Fibroblast of lung (primary cell): ENCODE results near the gene TSSK2. TPM values are rescaled to one million over a fixed set of nuclear protein-coding genes. Genes with fewer than 3 reads are reported as not detected.

ENCODE experiments used
- DNase-seq, 2 donors: peaks; one replicate each; pipeline versions ENCODE4 v3.0.0 to v3.0.0-alpha.2; 2010; ENCODE audit warnings: low read depth in 2 of 2
- H2AFZ ChIP-seq: 2 replicates; pipeline ENCODE4 v1.5.1; 2012; ENCODE audit warnings: low read length, control low read depth, inconsistent platforms
- H3K27ac ChIP-seq: 2 replicates; pipeline ENCODE4 v1.5.1; 2011; ENCODE audit warnings: low read length, control low read depth; ENCODE audit not compliant: insufficient read depth
- H3K27me3 ChIP-seq: 2 replicates; pipeline ENCODE4 v1.5.1; 2011; ENCODE audit warnings: mild to moderate bottlenecking, low read length; ENCODE audit not compliant: control insufficient read depth, insufficient read depth
- H3K36me3 ChIP-seq: 2 replicates; pipeline ENCODE4 v1.5.1; 2011; ENCODE audit warnings: low read length; ENCODE audit not compliant: control insufficient read depth, insufficient read depth
- H3K4me1 ChIP-seq: 2 replicates; pipeline ENCODE4 v1.5.1; 2011; ENCODE audit warnings: low read length; ENCODE audit not compliant: control insufficient read depth, insufficient read depth; ENCODE audit errors: extremely low read depth
- H3K4me2 ChIP-seq: 2 replicates; pipeline ENCODE4 v1.5.1; 2011; ENCODE audit warnings: low read length, control low read depth; ENCODE audit not compliant: insufficient read depth; ENCODE audit errors: extremely low read depth
- H3K4me3 ChIP-seq, 4 experiments: fragments of 200-600 bp in 1 of 4; sonication (generic) in 1 of 4; replicated peaks in 1 of 4; 2 replicates each; pipeline ENCODE4 v1.5.1; 2011 to 2016; ENCODE audit warnings: low read length in 4 of 4, low read depth in 3 of 4, mild to moderate bottlenecking in 3 of 4, control low read depth in 2 of 4, inconsistent platforms in 1 of 4, mixed read lengths in 1 of 4; ENCODE audit not compliant: insufficient read depth in 1 of 4; ENCODE audit errors: control extremely low read depth in 1 of 4
- H3K79me2 ChIP-seq: 2 replicates; pipeline ENCODE4 v1.5.1; 2012; ENCODE audit warnings: mild to moderate bottlenecking, low read length, inconsistent platforms; ENCODE audit not compliant: control insufficient read depth, insufficient read depth
- H3K9ac ChIP-seq: 2 replicates; pipeline ENCODE4 v1.5.1; 2011; ENCODE audit warnings: mild to moderate bottlenecking, low read length, control low read depth; ENCODE audit not compliant: insufficient read depth
- H3K9me3 ChIP-seq: 2 replicates; pipeline ENCODE4 v1.5.1; 2012; ENCODE audit warnings: low read depth, low read length; ENCODE audit not compliant: control insufficient read depth, insufficient read depth
- H4K20me1 ChIP-seq: 2 replicates; pipeline ENCODE4 v1.5.1; 2011; ENCODE audit warnings: low read length; ENCODE audit not compliant: control insufficient read depth, insufficient read depth; ENCODE audit errors: extremely low read depth
- EZH2 ChIP-seq: IDR thresholded peaks from 2 replicates; pipeline ENCODE4 v1.5.1; 2012; ENCODE audit warnings: low read length, control low read depth, mild to moderate bottlenecking; ENCODE audit errors: missing control alignments
- polyA plus RNA-seq, 2 donors: library from polyadenylated mRNA; depleted of rRNA in 1 of 2; stranded (reverse) in 1 of 2; unstranded in 1 of 2; fragments of >200 nt; gene quantifications; 2 replicates each; pipeline ENCODE4 v1.2.1, GENCODE V29; 2011 to 2012; ENCODE audit warnings: missing spikeins in 1 of 2
- total RNA-seq: library from RNA; depleted of rRNA; stranded (reverse); fragments of >200 nt; gene quantifications from 2 replicates; pipeline ENCODE4 v1.2.1, GENCODE V29; 2014
- TF ChIP-seq, protein P1 (sequence below), 2 donors: IDR thresholded peaks in 1 of 2; conservative IDR thresholded peaks in 1 of 2; 1 replicate in 1 of 2; 2 replicates in 1 of 2; pipeline ENCODE4 v1.5.1; 2011 to 2012; ENCODE audit warnings: low read length in 2 of 2, control low read depth in 1 of 2, inconsistent platforms in 1 of 2, low read depth in 1 of 2, mild to moderate bottlenecking in 1 of 2

The TSSK2 gene
- total and polyA plus RNA-seq, 2 donors (not counting 1 experiment from before 2014, with no cell fraction given): not detected

DNA sequence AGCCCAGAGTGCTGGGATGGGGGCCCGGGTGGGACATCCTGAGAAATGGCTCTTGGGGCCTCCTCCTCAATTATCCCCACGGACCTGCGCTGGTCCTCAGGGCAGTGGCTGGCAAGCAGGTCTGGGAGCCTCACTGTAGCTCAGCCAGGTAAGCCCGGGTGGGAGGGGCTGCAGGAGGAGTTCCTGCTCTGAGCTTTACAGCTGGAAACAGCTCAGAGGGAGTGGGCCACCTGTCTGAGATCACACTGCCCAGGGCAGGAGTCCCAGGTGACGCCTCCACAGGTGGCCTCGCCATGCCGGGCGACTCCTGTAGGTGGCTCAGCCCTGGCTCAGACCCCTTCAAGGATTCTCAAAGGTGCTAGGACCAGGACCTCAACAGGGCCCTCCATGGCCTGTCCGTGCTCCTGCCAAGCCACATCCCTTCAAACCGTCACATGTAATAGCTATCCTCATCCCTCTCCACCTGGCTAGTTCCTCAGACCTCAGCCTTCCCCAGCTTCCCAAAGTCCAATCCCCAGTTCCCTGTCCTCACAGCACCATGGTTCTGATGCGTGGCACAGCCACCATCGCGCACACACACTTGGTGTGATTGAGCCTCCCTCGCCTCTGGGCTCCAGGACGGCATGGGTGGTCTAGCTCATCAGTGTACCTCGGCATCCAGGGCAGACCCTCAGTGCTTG is 3.6 kb upstream of the TSSK2 start:
- no peak for DNase-seq
- no peak overlapping the region for H3K4me3 ChIP-seq
- H3K4me1 ChIP-seq: no peaks in the 10 kb centered on the region
- H3K4me2 ChIP-seq: no peak overlapping the region
- H3K27ac ChIP-seq: no peak overlapping the region
- H4K20me1 ChIP-seq: no peaks in the 10 kb centered on the region
- H3K9ac ChIP-seq: no peak overlapping the region
- no peaks in the 10 kb centered on the region for H3K36me3 ChIP-seq
- TF ChIP-seq, protein P1, sequence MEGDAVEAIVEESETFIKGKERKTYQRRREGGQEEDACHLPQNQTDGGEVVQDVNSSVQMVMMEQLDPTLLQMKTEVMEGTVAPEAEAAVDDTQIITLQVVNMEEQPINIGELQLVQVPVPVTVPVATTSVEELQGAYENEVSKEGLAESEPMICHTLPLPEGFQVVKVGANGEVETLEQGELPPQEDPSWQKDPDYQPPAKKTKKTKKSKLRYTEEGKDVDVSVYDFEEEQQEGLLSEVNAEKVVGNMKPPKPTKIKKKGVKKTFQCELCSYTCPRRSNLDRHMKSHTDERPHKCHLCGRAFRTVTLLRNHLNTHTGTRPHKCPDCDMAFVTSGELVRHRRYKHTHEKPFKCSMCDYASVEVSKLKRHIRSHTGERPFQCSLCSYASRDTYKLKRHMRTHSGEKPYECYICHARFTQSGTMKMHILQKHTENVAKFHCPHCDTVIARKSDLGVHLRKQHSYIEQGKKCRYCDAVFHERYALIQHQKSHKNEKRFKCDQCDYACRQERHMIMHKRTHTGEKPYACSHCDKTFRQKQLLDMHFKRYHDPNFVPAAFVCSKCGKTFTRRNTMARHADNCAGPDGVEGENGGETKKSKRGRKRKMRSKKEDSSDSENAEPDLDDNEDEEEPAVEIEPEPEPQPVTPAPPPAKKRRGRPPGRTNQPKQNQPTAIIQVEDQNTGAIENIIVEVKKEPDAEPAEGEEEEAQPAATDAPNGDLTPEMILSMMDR (conservative IDR thresholded peaks at IDR 0.05 in 1 of 2, IDR thresholded peaks at IDR 0.05 in 1 of 2; ENCODE audit: low read depth in 1 of 2, low read length in 2 of 2): no peak
- TF ChIP-seq EZH2: no peak
- no peak overlapping the region for H2AFZ ChIP-seq
- H3K9me3 ChIP-seq: no peaks in the 10 kb centered on the region
- no peaks in the 10 kb centered on the region for H3K27me3 ChIP-seq
- H3K79me2 ChIP-seq: no peaks in the 10 kb centered on the region

DNA sequence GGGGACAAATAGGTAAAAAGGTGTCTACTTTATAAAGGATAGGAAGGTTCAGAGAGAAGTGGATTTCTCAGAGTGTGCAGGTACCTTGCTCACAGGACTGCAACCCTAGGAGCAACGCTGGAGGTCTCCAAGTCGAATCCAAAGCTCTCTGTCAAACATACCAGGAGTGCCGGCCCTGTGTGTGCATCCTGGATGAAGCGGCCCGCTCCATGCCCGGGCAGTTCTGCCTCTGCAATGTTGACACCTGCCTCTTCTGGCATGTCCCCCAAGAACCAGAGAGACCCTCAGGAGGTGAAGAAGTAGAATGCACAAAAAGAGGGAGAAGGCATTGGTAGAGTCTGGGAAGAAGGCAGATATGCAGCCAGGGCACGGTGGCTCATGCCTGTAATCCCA is 3.1 kb upstream of the TSSK2 start:
- H2AFZ ChIP-seq: no peak overlapping the region
- no peaks in the 10 kb centered on the region for H3K79me2 ChIP-seq
- no peak overlapping the region for H3K4me3 ChIP-seq
- no peaks in the 10 kb centered on the region for H3K36me3 ChIP-seq
- H3K9me3 ChIP-seq: no peaks in the 10 kb centered on the region
- H3K9ac ChIP-seq: no peak overlapping the region
- DNase-seq: no peak
- H3K4me2 ChIP-seq: no peak overlapping the region
- no peaks in the 10 kb centered on the region for H3K4me1 ChIP-seq
- TF ChIP-seq EZH2: no peak
- TF ChIP-seq, protein P1 (conservative IDR thresholded peaks at IDR 0.05 in 1 of 2, IDR thresholded peaks at IDR 0.05 in 1 of 2; ENCODE audit: low read depth in 1 of 2, low read length in 2 of 2): no peak
- no peak overlapping the region for H3K27ac ChIP-seq
- no peaks in the 10 kb centered on the region for H3K27me3 ChIP-seq
- no peaks in the 10 kb centered on the region for H4K20me1 ChIP-seq

DNA sequence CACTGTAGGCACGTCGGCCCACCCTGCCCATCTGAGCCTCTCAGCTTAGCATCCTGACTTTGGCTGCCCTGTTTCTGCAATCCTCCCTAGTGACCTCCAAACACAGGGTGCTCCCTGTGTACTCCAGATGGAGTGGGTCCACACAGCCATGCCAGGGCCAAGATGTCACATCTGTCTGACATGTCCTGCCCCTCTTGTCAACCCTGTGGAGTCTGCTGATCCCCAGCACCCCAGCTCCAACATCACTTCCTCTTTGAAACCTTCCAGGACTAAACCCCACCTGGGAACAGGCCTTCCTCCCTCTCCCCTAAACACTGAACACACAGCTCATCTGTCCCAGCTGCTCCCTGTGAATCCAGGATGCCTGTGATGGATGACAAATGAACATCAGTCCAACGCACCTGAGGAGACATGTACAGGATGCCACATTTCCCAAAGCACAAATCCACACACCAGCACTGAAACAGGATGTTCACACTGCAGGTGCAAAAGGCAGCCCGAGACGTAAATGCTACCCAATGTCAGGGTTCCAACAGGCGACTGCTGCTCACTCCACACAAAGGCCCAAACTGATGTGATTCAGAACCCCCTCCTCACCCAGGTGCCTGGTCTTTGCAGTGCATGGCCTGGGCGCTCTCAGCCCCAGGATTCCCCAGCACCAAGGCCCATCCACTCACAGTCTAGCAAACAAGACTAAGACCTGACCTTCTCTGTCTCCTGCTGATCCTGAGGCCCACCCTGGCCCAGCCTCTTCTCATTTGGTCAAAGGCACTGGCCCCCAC is 2.0 kb upstream of the TSSK2 start:
- Histone ChIP-seq H3K27me3 (no peaks in the 10 kb centered on the region), H3K36me3 (peaks cover 5% of the 10 kb centered on the region), H2AFZ (no peak overlapping the region), H3K79me2 (no peaks in the 10 kb centered on the region), H3K9ac (no peak overlapping the region), H3K27ac (no peak overlapping the region), H3K9me3 (no peaks in the 10 kb centered on the region), H3K4me3 (no peak overlapping the region), H3K4me2 (no peak overlapping the region), H3K4me1 (no peaks in the 10 kb centered on the region), H4K20me1 (no peaks in the 10 kb centered on the region)
- DNase-seq: no peak
- no peak for TF ChIP-seq EZH2
- TF ChIP-seq, protein P1 (conservative IDR thresholded peaks at IDR 0.05 in 1 of 2, IDR thresholded peaks at IDR 0.05 in 1 of 2; ENCODE audit: low read depth in 1 of 2, low read length in 2 of 2): no peak
